GM23338 (cell line): ENCODE data around the gene TEKTIP1. TPM values are rescaled to one million over a fixed set of nuclear protein-coding genes. Genes with fewer than 3 reads are reported as not detected.

Source experiments
- ATAC-seq: fragments of 200-7000 bp; cut with Tn5 transposase; 3 replicates; pipeline ENCODE4 v1.9.1; 2020
- DNase-seq: peaks from one replicate; pipeline ENCODE4 v3.0.0-alpha.2; 2015; ENCODE audit warnings: low spot score
- H2AFZ ChIP-seq: fragments of 200-600 bp; sonication (generic); 2 replicates; pipeline ENCODE4 v1.8.0; 2016; ENCODE audit warnings: antibody characterized with exemption, mild to moderate bottlenecking, moderate library complexity
- H3F3A ChIP-seq: fragments of 200-600 bp; sonication (generic); replicated peaks from 2 replicates; pipeline ENCODE4 v1.8.0; 2017; ENCODE audit warnings: antibody characterized with exemption, mixed run types, low read depth
- H3K27ac ChIP-seq: fragments of 200-600 bp; sonication (generic); 2 replicates; pipeline ENCODE4 v1.6.1; 2016; ENCODE audit warnings: low read depth
- H3K27me3 ChIP-seq: fragments of 200-600 bp; sonication (generic); 2 replicates; pipeline ENCODE4 v1.8.0; 2016; ENCODE audit warnings: mild to moderate bottlenecking, mixed run types, moderate library complexity; ENCODE audit not compliant: insufficient read depth
- H3K36me3 ChIP-seq: fragments of 200-600 bp; sonication (generic); 2 replicates; pipeline ENCODE4 v1.8.0; 2016; ENCODE audit warnings: mild to moderate bottlenecking; ENCODE audit not compliant: insufficient read depth
- H3K4me1 ChIP-seq: fragments of 200-600 bp; sonication (generic); 2 replicates; pipeline ENCODE4 v1.8.0; 2016; ENCODE audit warnings: mild to moderate bottlenecking, moderate library complexity; ENCODE audit not compliant: insufficient read depth
- H3K4me2 ChIP-seq: fragments of 200-600 bp; sonication (generic); 2 replicates; pipeline ENCODE4 v1.7.1; 2017; ENCODE audit warnings: mixed run types
- H3K4me3 ChIP-seq: fragments of 200-600 bp; sonication (generic); 2 replicates; pipeline ENCODE4 v1.6.1; 2016; ENCODE audit warnings: mixed run types
- H3K79me2 ChIP-seq: fragments of 200-600 bp; sonication (generic); replicated peaks from 2 replicates; pipeline ENCODE4 v1.8.0; 2017; ENCODE audit warnings: mild to moderate bottlenecking; ENCODE audit not compliant: insufficient read depth
- H3K9me2 ChIP-seq: fragments of 200-600 bp; sonication (generic); 2 replicates; pipeline ENCODE4 v1.8.0; 2017; ENCODE audit not compliant: insufficient read depth
- H4K20me1 ChIP-seq: fragments of 200-600 bp; sonication (generic); replicated peaks from 2 replicates; pipeline ENCODE4 v1.8.0; 2017; ENCODE audit warnings: mild to moderate bottlenecking; ENCODE audit not compliant: insufficient read depth
- H3K27ac Mint-ChIP-seq: 2 replicates; pipeline ENCODE4 v1.8.0; 2020; ENCODE audit warnings: inconsistent platforms, mild to moderate bottlenecking, moderate library complexity, mixed read lengths
- H3K27me3 Mint-ChIP-seq: 3 replicates; pipeline ENCODE4 v1.8.0; 2022; ENCODE audit warnings: low read depth, mild to moderate bottlenecking, moderate library complexity, mixed read lengths, inconsistent platforms; ENCODE audit not compliant: insufficient read depth, poor library complexity
- H3K36me3 Mint-ChIP-seq: 3 replicates; pipeline ENCODE4 v1.8.0; 2021; ENCODE audit warnings: low read depth, mild to moderate bottlenecking, inconsistent platforms, moderate library complexity, mixed read lengths
- H3K4me1 Mint-ChIP-seq: 3 replicates; pipeline ENCODE4 v1.8.0; 2020; ENCODE audit warnings: mild to moderate bottlenecking, inconsistent platforms, mixed read lengths
- H3K4me3 Mint-ChIP-seq: 3 replicates; pipeline ENCODE4 v1.8.0; 2021; ENCODE audit warnings: moderate library complexity, mild to moderate bottlenecking, inconsistent platforms, mixed read lengths
- H3K9me3 Mint-ChIP-seq: 3 replicates; pipeline ENCODE4 v1.8.0; 2020; ENCODE audit warnings: moderate library complexity, mild to moderate bottlenecking, inconsistent platforms, mixed read lengths
- CREB1 ChIP-seq: fragments of 250-450 bp; sonication (Bioruptor Pico); IDR thresholded peaks from 2 replicates; pipeline ENCODE4 v1.5.0; 2020; ENCODE audit warnings: low read depth, mild to moderate bottlenecking, moderate library complexity
- EZH2 ChIP-seq: fragments of 200-600 bp; sonication (generic); IDR thresholded peaks from one replicate; pipeline ENCODE4 v1.8.0; 2017; ENCODE audit warnings: antibody characterized with exemption, mild to moderate bottlenecking, low read depth; ENCODE audit not compliant: unreplicated experiment
- EZH2phosphoT487 ChIP-seq: fragments of 200-600 bp; sonication (generic); IDR thresholded peaks from one replicate; pipeline ENCODE4 v1.8.1; 2018; ENCODE audit warnings: antibody characterized with exemption; ENCODE audit not compliant: unreplicated experiment
- NANOG ChIP-seq: IDR thresholded peaks from 2 replicates; pipeline ENCODE4 v1.6.1; 2016; ENCODE audit warnings: antibody characterized with exemption, borderline replicate concordance
- REST ChIP-seq: IDR thresholded peaks from one replicate; pipeline ENCODE4 v1.6.1; 2018; ENCODE audit warnings: antibody characterized with exemption; ENCODE audit not compliant: unreplicated experiment
- STAT1 ChIP-seq: IDR thresholded peaks from one replicate; pipeline ENCODE4 v1.6.1; 2016; ENCODE audit warnings: antibody characterized with exemption; ENCODE audit not compliant: unreplicated experiment
- ZNF114 ChIP-seq: fragments of 250-450 bp; sonication (Bioruptor Pico); IDR thresholded peaks from 2 replicates; pipeline ENCODE4 v1.5.0; 2020; ENCODE audit warnings: mild to moderate bottlenecking, moderate library complexity
- polyA plus RNA-seq: library from polyadenylated mRNA; unstranded; fragments of >200 nt; fragmentation: Nextera tagmentation; extraction: Ambion mirVana; gene quantifications from 2 replicates; pipeline ENCODE4 v1.2.1, GENCODE V29; 2016
- total RNA-seq: library from RNA; depleted of rRNA; stranded (reverse); fragments of >200 nt; shearing (Covaris generic); gene quantifications from 2 replicates; pipeline ENCODE4 v1.2.3, GENCODE V29; 2014
- TF ChIP-seq, protein P1 (sequence below): IDR thresholded peaks from 2 replicates; pipeline ENCODE4 v1.6.1; 2016; ENCODE audit warnings: antibody characterized with exemption
- TF ChIP-seq, protein P2 (sequence below): fragments of 250-450 bp; sonication (Bioruptor Pico); IDR thresholded peaks from 2 replicates; pipeline ENCODE4 v1.5.0; 2020; ENCODE audit warnings: mild to moderate bottlenecking, moderate library complexity

TEKTIP1 gene
- total and polyA plus RNA-seq, 2 experiments from 2014 or later = not detected

DNA sequence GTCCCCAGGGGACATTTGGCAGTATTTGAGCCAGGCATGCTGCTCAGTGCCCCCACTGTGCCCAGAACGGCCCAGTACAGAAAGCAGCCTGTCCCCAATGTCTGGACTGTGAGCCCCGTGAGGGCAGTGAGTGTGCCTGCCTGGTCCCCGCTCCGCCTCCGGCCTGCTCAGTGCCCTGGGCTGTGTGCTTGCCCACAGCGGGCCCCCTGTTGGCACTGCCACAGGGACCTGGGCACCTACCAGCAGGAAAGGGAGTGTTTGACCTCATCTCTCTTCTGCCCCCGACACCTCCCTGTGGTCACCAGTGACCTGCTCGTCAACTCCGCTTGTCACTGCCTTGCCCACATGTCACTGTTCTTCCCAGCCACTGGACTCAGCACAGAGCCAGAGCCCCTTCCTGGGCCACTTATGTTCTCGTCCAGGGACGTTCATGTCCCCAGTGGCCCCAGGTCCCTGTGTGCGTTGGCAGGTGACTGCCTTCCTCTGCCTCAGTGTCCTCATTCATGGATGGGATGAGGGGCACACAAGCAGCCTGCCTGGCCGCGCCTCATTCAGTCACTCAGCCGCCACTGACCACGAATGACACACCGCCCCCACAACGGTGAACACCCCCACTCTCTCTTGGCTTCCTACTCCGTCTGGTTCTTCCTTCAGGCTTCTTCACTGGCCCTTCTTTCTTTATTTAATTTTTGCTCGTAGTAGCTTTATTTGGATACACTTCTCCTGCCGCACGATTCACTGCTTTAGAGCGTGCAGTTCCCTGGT lies 30.0 kb upstream of the TEKTIP1 start:
- H3K27ac Mint-ChIP-seq = no peak overlapping the region
- no peak overlapping the region for H3K4me2 ChIP-seq
- no peaks in the 10 kb centered on the region for H3K27me3 ChIP-seq
- peaks cover 27% of the 10 kb centered on the region for H3K27me3 Mint-ChIP-seq
- H3K4me1 ChIP-seq = peaks cover 15% of the 10 kb centered on the region
- ATAC-seq = no peak
- peaks cover 11% of the 10 kb centered on the region; the same call in 2 of the 3 replicates for H3K36me3 Mint-ChIP-seq
- H3K79me2 ChIP-seq = peaks cover 43% of the 10 kb centered on the region
- H2AFZ ChIP-seq = no peak overlapping the region
- no peak for DNase-seq
- no peak overlapping the region for H3K4me3 ChIP-seq
- H4K20me1 ChIP-seq = peaks cover 7% of the 10 kb centered on the region; the same call in 1 of the 2 replicates
- H3K4me3 Mint-ChIP-seq = peak overlapping the region; percentile 30; the same call in 1 of the 3 replicates
- H3K36me3 ChIP-seq = no peaks in the 10 kb centered on the region
- no peak overlapping the region for H3K27ac ChIP-seq
- no peaks in the 10 kb centered on the region for H3F3A ChIP-seq
- H3K9me3 Mint-ChIP-seq = no peaks in the 10 kb centered on the region
- no peaks in the 10 kb centered on the region for H3K9me2 ChIP-seq
- H3K4me1 Mint-ChIP-seq = peaks cover 14% of the 10 kb centered on the region
- TF ChIP-seq ZNF114 (no peak), NANOG (no peak), EZH2 (no peak), STAT1 (no peak), REST (no peak), CREB1 (CRISPR knock-in tag) (no peak)
- TF ChIP-seq, protein P1, sequence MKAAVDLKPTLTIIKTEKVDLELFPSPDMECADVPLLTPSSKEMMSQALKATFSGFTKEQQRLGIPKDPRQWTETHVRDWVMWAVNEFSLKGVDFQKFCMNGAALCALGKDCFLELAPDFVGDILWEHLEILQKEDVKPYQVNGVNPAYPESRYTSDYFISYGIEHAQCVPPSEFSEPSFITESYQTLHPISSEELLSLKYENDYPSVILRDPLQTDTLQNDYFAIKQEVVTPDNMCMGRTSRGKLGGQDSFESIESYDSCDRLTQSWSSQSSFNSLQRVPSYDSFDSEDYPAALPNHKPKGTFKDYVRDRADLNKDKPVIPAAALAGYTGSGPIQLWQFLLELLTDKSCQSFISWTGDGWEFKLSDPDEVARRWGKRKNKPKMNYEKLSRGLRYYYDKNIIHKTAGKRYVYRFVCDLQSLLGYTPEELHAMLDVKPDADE = no peak

- Mint-ChIP-seq H3K9me3 (no peaks in the 10 kb centered on the region), H3K4me1 (peaks cover 13% of the 10 kb centered on the region), H3K36me3 (peaks cover 11% of the 10 kb centered on the region; the same call in 2 of the 3 replicates), H3K27me3 (peaks cover 27% of the 10 kb centered on the region), H3K27ac (no peak overlapping the region), H3K4me3 (peak overlapping the region; percentile 3; the same call in 1 of the 3 replicates)
- H2AFZ ChIP-seq = no peak overlapping the region
- DNase-seq (no peak), ATAC-seq (no peak)
- peaks cover 49% of the 10 kb centered on the region for H3K79me2 ChIP-seq
- H3K4me3 ChIP-seq = no peak overlapping the region
- peaks cover 7% of the 10 kb centered on the region; the same call in 1 of the 2 replicates for H4K20me1 ChIP-seq
- H3K9me2 ChIP-seq = no peaks in the 10 kb centered on the region
- H3K4me1 ChIP-seq = peaks cover 15% of the 10 kb centered on the region
- no peaks in the 10 kb centered on the region for H3F3A ChIP-seq
- H3K36me3 ChIP-seq = no peaks in the 10 kb centered on the region
- H3K4me2 ChIP-seq = no peak overlapping the region
- H3K27ac ChIP-seq = no peak overlapping the region
- H3K27me3 ChIP-seq = no peaks in the 10 kb centered on the region
- TF ChIP-seq NANOG (no peak), CREB1 (CRISPR knock-in tag) (no peak), EZH2phosphoT487 (no peak)
- TF ChIP-seq, protein P2, sequence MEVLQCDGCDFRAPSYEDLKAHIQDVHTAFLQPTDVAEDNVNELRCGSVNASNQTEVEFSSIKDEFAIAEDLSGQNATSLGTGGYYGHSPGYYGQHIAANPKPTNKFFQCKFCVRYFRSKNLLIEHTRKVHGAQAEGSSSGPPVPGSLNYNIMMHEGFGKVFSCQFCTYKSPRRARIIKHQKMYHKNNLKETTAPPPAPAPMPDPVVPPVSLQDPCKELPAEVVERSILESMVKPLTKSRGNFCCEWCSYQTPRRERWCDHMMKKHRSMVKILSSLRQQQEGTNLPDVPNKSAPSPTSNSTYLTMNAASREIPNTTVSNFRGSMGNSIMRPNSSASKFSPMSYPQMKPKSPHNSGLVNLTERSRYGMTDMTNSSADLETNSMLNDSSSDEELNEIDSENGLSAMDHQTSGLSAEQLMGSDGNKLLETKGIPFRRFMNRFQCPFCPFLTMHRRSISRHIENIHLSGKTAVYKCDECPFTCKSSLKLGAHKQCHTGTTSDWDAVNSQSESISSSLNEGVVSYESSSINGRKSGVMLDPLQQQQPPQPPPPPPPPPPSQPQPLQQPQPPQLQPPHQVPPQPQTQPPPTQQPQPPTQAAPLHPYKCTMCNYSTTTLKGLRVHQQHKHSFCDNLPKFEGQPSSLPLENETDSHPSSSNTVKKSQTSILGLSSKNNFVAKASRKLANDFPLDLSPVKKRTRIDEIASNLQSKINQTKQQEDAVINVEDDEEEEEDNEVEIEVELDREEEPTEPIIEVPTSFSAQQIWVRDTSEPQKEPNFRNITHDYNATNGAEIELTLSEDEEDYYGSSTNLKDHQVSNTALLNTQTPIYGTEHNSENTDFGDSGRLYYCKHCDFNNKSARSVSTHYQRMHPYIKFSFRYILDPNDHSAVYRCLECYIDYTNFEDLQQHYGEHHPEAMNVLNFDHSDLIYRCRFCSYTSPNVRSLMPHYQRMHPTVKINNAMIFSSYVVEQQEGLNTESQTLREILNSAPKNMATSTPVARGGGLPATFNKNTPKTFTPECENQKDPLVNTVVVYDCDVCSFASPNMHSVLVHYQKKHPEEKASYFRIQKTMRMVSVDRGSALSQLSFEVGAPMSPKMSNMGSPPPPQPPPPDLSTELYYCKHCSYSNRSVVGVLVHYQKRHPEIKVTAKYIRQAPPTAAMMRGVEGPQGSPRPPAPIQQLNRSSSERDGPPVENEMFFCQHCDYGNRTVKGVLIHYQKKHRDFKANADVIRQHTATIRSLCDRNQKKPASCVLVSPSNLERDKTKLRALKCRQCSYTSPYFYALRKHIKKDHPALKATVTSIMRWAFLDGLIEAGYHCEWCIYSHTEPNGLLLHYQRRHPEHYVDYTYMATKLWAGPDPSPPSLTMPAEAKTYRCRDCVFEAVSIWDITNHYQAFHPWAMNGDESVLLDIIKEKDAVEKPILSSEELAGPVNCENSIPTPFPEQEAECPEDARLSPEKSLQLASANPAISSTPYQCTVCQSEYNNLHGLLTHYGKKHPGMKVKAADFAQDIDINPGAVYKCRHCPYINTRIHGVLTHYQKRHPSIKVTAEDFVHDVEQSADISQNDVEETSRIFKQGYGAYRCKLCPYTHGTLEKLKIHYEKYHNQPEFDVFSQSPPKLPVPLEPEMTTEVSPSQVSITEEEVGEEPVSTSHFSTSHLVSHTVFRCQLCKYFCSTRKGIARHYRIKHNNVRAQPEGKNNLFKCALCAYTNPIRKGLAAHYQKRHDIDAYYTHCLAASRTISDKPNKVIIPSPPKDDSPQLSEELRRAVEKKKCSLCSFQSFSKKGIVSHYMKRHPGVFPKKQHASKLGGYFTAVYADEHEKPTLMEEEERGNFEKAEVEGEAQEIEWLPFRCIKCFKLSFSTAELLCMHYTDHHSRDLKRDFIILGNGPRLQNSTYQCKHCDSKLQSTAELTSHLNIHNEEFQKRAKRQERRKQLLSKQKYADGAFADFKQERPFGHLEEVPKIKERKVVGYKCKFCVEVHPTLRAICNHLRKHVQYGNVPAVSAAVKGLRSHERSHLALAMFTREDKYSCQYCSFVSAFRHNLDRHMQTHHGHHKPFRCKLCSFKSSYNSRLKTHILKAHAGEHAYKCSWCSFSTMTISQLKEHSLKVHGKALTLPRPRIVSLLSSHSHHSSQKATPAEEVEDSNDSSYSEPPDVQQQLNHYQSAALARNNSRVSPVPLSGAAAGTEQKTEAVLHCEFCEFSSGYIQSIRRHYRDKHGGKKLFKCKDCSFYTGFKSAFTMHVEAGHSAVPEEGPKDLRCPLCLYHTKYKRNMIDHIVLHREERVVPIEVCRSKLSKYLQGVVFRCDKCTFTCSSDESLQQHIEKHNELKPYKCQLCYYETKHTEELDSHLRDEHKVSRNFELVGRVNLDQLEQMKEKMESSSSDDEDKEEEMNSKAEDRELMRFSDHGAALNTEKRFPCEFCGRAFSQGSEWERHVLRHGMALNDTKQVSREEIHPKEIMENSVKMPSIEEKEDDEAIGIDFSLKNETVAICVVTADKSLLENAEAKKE (CRISPR knock-in tag) = no peak
These were observed 29.4 kb upstream of the TEKTIP1 start for GRCh38 chr19:3509566-3509989.
